HCT116 (cell line): ENCODE data around the gene COPS9.

ENCODE experiments used
- CEBPB ChIP-seq: IDR thresholded peaks from 2 replicates; pipeline ENCODE4 v1.6.1; 2012; ENCODE audit warnings: low read depth
- EZH2 ChIP-seq: fragments of 200-600 bp; sonication (generic); IDR thresholded peaks from 2 replicates; pipeline ENCODE4 v1.6.1; 2017; ENCODE audit warnings: antibody characterized with exemption, mixed run types
- POLR2A ChIP-seq: IDR thresholded peaks from 2 replicates; pipeline ENCODE4 v1.7.0; 2011; ENCODE audit warnings: borderline replicate concordance; ENCODE audit not compliant: insufficient read depth, insufficient read length; ENCODE audit errors: extremely low read depth
- SP1 ChIP-seq: IDR thresholded peaks from 2 replicates; pipeline ENCODE4 v1.6.1; 2012; ENCODE audit warnings: low read depth
- SRF ChIP-seq: IDR thresholded peaks from 2 replicates; pipeline ENCODE4 v1.6.1; 2012; ENCODE audit warnings: low read depth
- YY1 ChIP-seq: IDR thresholded peaks from 2 replicates; pipeline ENCODE4 v1.6.1; 2011; ENCODE audit warnings: low read length, low read depth, moderate library complexity, mild to moderate bottlenecking; ENCODE audit not compliant: insufficient replicate concordance; ENCODE audit errors: extremely low read depth
- TF ChIP-seq, protein P1 (sequence below): IDR thresholded peaks from 2 replicates; pipeline ENCODE4 v1.6.1; 2011; ENCODE audit warnings: mild to moderate bottlenecking, low read length, moderate library complexity; ENCODE audit not compliant: insufficient replicate concordance; ENCODE audit errors: extremely low read depth
- TF ChIP-seq, protein P2 (sequence below), 3 experiments: fragments of 200-600 bp in 1 of 3; sonication (generic) in 1 of 3; IDR thresholded peaks in 2 of 3; conservative IDR thresholded peaks in 1 of 3; 2 replicates each; pipeline ENCODE4 v1.5.1; 2012 to 2017; ENCODE audit warnings: low read depth in 2 of 3, low read length in 2 of 3, antibody characterized with exemption in 1 of 3, borderline replicate concordance in 1 of 3, control low read depth in 1 of 3, mild to moderate bottlenecking in 1 of 3, mixed read lengths in 1 of 3, mixed run types in 1 of 3, moderate library complexity in 1 of 3; ENCODE audit not compliant: insufficient read depth in 1 of 3
- TF ChIP-seq, protein P3 (sequence below): IDR thresholded peaks from 2 replicates; pipeline ENCODE4 v1.6.1; 2012; ENCODE audit warnings: low read depth

DNA sequence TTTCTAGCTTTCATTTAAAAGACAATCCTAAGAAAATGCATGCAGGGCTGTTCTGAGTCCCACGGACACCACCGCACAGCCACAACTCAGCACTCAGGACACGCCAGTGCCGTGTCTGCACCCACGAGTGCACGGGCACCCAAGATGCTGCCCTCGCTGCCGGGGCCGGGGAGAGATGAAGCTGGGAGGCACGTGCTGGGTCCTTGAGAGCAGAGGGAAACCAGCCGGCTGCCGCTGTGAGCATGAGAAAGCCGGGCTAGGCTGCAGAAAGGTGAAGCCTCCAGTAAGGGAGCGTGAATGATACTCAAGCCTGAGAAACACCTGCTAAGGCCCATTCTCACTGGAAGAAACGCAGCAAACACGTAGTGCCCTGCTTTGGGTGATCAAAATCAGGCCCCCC is 4.8 kb downstream of the COPS9 start:
- TF ChIP-seq POLR2A (no peak), EZH2 (no peak), CEBPB (no peak), SP1 (no peak), SRF (no peak), YY1 (no peak)
- TF ChIP-seq, protein P1, sequence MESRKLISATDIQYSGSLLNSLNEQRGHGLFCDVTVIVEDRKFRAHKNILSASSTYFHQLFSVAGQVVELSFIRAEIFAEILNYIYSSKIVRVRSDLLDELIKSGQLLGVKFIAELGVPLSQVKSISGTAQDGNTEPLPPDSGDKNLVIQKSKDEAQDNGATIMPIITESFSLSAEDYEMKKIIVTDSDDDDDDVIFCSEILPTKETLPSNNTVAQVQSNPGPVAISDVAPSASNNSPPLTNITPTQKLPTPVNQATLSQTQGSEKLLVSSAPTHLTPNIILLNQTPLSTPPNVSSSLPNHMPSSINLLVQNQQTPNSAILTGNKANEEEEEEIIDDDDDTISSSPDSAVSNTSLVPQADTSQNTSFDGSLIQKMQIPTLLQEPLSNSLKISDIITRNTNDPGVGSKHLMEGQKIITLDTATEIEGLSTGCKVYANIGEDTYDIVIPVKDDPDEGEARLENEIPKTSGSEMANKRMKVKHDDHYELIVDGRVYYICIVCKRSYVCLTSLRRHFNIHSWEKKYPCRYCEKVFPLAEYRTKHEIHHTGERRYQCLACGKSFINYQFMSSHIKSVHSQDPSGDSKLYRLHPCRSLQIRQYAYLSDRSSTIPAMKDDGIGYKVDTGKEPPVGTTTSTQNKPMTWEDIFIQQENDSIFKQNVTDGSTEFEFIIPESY, result no peak
- TF ChIP-seq, protein P2, sequence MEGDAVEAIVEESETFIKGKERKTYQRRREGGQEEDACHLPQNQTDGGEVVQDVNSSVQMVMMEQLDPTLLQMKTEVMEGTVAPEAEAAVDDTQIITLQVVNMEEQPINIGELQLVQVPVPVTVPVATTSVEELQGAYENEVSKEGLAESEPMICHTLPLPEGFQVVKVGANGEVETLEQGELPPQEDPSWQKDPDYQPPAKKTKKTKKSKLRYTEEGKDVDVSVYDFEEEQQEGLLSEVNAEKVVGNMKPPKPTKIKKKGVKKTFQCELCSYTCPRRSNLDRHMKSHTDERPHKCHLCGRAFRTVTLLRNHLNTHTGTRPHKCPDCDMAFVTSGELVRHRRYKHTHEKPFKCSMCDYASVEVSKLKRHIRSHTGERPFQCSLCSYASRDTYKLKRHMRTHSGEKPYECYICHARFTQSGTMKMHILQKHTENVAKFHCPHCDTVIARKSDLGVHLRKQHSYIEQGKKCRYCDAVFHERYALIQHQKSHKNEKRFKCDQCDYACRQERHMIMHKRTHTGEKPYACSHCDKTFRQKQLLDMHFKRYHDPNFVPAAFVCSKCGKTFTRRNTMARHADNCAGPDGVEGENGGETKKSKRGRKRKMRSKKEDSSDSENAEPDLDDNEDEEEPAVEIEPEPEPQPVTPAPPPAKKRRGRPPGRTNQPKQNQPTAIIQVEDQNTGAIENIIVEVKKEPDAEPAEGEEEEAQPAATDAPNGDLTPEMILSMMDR (IDR thresholded peaks at IDR 0.05 in 2 of 3, conservative IDR thresholded peaks at IDR 0.05 in 1 of 3; ENCODE audit: borderline replicate concordance in 1 of 3, insufficient read depth in 1 of 3, low read depth in 2 of 3, low read length in 2 of 3), result no peak
- TF ChIP-seq, protein P3, sequence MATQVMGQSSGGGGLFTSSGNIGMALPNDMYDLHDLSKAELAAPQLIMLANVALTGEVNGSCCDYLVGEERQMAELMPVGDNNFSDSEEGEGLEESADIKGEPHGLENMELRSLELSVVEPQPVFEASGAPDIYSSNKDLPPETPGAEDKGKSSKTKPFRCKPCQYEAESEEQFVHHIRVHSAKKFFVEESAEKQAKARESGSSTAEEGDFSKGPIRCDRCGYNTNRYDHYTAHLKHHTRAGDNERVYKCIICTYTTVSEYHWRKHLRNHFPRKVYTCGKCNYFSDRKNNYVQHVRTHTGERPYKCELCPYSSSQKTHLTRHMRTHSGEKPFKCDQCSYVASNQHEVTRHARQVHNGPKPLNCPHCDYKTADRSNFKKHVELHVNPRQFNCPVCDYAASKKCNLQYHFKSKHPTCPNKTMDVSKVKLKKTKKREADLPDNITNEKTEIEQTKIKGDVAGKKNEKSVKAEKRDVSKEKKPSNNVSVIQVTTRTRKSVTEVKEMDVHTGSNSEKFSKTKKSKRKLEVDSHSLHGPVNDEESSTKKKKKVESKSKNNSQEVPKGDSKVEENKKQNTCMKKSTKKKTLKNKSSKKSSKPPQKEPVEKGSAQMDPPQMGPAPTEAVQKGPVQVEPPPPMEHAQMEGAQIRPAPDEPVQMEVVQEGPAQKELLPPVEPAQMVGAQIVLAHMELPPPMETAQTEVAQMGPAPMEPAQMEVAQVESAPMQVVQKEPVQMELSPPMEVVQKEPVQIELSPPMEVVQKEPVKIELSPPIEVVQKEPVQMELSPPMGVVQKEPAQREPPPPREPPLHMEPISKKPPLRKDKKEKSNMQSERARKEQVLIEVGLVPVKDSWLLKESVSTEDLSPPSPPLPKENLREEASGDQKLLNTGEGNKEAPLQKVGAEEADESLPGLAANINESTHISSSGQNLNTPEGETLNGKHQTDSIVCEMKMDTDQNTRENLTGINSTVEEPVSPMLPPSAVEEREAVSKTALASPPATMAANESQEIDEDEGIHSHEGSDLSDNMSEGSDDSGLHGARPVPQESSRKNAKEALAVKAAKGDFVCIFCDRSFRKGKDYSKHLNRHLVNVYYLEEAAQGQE, result no peak
